HG03108 (cell line): Measurements from ENCODE around the gene LAMA2.

ENCODE experiments used
- ATAC-seq: cut with Tn5 transposase; IDR thresholded peaks from one replicate; pipeline ENCODE4 v1.9.1; 2021; ENCODE audit warnings: moderate library complexity; ENCODE audit not compliant: unreplicated experiment

The LAMA2 gene

GRCh38 chr6:129287231-129288177, 404.6 kb downstream of the LAMA2 start:
- ATAC-seq, result no peak

- ATAC-seq, result no peak
Observed at GRCh38 chr6:129289442-129289841, 406.5 kb downstream of the LAMA2 start.

GRCh38 chr6:129292836-129293235, 409.9 kb downstream of the LAMA2 start:
- no peak for ATAC-seq

- no peak for ATAC-seq
Observed at GRCh38 chr6:129297592-129297991, 414.7 kb downstream of the LAMA2 start.

- ATAC-seq, result no peak
Observed at GRCh38 chr6:129302671-129303070, 419.7 kb downstream of the LAMA2 start.

- ATAC-seq, result no peak
Observed at GRCh38 chr6:129306826-129307225, 423.9 kb downstream of the LAMA2 start.

GRCh38 chr6:129307845-129308244, 424.9 kb downstream of the LAMA2 start:
- ATAC-seq, result no peak

GRCh38 chr6:129309154-129309553, 426.2 kb downstream of the LAMA2 start:
- ATAC-seq, result no peak

- no peak for ATAC-seq
Observed at GRCh38 chr6:129312880-129313279, 429.9 kb downstream of the LAMA2 start.

- no peak for ATAC-seq
Observed at GRCh38 chr6:129314575-129314974, 431.6 kb downstream of the LAMA2 start.

GRCh38 chr6:129317931-129318820, 435.2 kb downstream of the LAMA2 start:
- no peak for ATAC-seq

GRCh38 chr6:129320892-129321291, 438.0 kb downstream of the LAMA2 start:
- ATAC-seq, result no peak

- no peak for ATAC-seq
Observed at GRCh38 chr6:129321303-129321702, 438.4 kb downstream of the LAMA2 start.

GRCh38 chr6:129324345-129324744, 441.4 kb downstream of the LAMA2 start:
- ATAC-seq, result no peak

- ATAC-seq, result no peak
Observed at GRCh38 chr6:129329678-129330077, 446.7 kb downstream of the LAMA2 start.

- no peak for ATAC-seq
Observed at GRCh38 chr6:129331450-129332138, 448.7 kb downstream of the LAMA2 start.

- ATAC-seq, result no peak
Observed at GRCh38 chr6:129335792-129336191, 452.9 kb downstream of the LAMA2 start.

- ATAC-seq, result no peak
Observed at GRCh38 chr6:129338683-129339082, 455.7 kb downstream of the LAMA2 start.

- no peak for ATAC-seq
Observed at GRCh38 chr6:129340983-129341382, 458.0 kb downstream of the LAMA2 start.

GRCh38 chr6:129342243-129342642, 459.3 kb downstream of the LAMA2 start:
- ATAC-seq, result no peak

GRCh38 chr6:129342796-129343195, 459.9 kb downstream of the LAMA2 start:
- no peak for ATAC-seq
